NCI-H510A (cell line): ENCODE measurements around the gene DOCK7.
A peak's percentile ranks its signal among the peaks of the same experiment; 100 is the strongest.

ENCODE experiments used
- DNase-seq: peaks from one replicate; lab custom pipeline; 2025; lab: John Stamatoyannopoulos, UW

DOCK7 gene

DNA sequence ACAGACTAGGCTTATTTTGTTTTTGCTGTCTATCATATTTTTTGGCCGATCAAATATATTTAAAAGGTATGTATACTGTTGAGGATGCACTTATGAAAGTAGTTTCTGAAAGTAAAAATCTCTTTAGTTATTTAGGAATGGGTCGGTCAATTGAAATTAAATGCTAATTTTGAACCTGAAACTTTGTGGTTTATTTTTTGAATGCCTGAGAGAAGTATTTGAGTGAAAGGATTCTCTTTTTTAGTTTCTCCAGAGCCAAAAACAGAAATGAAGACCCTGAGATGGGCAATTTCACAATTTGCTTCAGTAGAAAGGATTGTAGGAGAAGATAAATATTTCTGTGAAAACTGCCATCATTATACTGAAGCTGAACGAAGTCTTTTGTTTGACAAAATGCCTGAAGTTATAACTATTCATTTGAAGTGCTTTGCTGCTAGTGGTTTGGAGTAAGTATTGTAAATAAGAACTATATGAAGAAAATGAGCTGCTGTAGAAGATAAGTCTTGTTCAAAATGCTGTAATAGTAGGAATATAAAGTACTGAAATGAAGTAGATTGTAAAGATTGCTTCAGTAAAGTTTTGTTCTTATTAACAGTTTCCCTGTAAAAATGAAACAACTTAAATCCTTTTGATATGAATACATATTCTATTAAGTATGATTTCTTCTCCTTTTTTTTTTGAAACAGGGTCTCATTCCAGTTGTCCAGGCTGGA is 239.8 kb downstream of the DOCK7 start:
- DNase-seq, result no peak

DNA sequence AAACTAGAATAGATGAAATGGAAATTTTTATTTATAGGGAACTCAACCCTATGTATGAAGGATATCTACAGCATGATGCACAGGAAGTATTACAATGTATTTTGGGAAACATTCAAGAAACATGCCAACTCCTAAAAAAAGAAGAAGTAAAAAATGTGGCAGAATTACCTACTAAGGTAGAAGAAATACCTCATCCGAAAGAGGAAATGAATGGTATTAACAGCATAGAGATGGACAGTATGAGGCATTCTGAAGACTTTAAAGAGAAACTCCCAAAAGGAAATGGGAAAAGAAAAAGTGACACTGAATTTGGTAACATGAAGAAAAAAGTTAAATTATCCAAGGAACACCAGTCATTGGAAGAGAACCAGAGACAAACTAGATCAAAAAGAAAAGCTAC is 243.5 kb downstream of the DOCK7 start:
- DNase-seq, result no peak

DNA sequence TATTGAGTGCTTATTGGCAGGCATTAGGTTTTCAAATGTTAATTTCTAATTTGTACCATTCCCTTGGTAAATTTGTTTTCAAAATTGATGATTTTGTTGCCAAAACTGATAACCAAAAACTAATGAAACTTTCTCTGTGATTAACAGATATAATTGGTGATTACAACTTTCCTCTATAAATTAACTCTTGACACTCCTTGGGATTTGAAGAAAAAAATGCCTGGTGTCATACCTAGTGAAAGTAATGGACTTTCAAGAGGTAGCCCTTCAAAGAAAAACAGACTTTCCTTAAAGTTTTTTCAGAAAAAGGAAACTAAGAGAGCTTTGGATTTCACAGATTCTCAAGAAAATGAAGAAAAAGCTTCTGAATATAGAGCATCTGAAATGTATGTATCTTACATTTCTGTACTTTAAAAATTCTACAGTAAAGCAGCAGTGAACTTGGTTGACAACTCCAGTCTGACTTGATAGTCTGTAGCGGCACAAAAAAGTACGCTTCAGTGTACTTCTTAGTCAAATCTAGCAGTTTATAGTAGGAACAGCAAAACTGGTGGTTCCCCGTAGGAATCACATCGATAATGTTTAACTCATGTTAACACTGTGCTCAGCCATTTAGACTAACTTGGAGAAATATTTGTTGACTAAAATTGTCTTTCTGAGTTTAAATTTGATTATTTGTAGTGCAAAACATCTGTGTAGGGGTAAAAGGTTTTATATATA is 248.4 kb downstream of the DOCK7 start:
- DNase-seq, result no peak

DNA sequence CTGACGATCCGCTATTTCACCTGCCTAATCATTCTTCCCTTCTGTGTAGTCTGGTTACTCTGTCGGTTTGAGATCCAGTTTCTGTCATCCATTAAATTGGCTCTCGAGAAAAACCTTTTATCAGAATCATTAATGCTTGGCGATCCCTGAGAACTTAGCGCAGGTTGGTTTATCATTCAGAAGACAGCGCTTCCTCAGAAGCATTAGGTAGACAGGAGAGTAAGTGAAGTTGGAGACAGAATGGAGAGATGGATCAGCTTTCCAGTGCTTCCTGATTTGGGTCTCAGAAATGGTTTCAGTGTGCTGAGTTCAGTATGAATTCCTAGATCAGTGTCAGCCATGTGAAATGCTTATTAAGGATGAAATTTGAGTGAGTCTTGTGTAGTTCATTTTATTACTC is 250.0 kb downstream of the DOCK7 start:
- no peak for DNase-seq

DNA sequence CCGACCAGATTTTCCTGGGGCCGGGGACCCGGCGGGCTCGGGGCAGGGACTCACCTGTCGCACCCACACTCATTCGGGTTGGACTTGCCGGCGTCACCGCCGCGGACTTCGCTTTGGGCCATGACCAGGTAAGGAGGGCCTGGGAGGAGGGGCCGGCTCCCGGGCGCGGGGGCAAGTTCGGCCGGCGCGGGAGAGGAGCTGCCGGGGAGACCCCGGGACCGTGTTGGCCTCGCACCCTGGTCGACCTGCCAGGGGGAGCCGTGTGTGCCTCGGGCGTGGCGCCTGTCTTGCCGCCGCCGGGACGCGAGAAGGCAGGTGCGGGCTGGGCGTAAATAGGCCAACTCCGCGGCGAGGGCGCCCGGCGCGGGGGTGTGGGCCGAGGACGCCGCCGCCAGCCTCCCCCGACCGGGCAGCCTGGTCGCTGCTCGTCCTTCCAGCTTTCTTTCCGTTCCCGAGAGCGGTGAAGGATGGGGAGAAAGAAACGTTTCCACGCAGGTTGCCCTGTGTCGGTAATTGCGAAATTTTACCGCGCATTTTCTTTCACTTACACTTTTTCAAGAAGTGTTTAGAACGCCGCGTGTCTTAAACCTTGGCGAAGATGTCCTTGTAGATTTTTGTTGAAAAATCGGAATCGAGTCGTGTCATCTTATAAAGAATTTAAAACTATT is 250.8 kb downstream of the DOCK7 start:
- DNase-seq, result no peak

DNA sequence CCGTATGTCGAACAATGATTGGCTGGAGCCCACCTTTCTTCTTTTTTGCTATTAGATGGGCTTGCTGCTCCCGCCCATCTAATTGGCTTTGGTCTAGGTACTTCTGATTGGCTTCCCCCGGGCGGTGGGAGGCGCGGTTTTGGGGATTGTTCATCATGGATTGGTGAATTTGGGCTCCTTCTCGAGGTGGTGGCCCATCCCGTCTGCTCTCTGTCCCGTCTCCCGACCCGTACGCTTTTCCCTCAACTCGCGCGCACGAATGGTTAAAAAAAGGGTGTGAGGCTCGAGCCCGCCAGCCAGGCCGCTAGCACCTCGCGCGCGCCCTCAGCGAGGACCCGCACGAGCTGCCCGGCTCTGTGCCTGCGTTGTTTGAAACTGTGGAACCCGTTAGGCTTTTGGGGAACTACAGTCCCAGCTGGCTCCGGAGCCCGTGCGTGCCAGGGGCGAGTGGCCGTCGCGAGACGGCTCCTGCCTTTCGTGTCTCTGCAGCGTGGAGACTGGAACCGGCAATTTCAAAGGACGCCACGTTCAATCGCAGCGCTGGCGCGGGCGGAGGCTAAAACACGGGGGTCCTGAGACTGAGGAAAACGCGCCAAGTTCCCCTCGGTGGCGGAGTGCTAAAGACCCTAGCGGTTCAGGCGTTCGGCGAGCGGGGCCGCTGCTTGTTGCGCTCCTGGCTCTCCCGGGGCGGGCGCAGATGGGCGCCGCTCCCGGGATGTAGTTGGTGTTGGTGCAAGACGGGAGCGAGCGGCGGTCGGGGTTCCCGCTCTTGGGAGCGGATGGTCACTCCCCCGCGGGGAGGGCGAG is 251.5 kb downstream of the DOCK7 start, which contains the start of gene USP1:
TSS of gene USP1 (plus strand) at position 584 of the 807 bp plus-strand sequence. CDS start 2,819 bp downstream, outside the sequence.
- DNase-seq, result peak; percentile 99

DNA sequence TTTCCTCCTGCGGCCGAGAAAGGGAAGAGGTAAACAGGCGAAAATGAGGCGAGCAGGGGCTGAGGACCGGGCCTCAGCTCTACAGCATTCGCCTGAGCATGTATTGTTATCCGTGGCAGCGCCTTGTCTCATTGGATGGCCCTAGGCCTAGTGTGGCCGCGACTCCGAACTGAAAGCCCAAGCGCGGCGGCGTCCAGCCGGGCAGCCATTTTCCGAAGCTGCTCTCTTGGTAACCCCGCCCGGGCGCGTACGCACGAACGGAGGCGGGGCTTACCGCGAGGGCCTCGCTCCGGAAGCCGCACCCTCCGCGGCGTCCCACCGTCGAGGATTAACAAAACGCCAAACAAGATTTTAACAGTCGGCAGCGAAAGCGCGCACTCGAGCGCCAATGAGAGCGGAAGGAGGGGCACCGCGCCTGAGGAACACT is 252.1 kb downstream of the DOCK7 start:
- no peak for DNase-seq

DNA sequence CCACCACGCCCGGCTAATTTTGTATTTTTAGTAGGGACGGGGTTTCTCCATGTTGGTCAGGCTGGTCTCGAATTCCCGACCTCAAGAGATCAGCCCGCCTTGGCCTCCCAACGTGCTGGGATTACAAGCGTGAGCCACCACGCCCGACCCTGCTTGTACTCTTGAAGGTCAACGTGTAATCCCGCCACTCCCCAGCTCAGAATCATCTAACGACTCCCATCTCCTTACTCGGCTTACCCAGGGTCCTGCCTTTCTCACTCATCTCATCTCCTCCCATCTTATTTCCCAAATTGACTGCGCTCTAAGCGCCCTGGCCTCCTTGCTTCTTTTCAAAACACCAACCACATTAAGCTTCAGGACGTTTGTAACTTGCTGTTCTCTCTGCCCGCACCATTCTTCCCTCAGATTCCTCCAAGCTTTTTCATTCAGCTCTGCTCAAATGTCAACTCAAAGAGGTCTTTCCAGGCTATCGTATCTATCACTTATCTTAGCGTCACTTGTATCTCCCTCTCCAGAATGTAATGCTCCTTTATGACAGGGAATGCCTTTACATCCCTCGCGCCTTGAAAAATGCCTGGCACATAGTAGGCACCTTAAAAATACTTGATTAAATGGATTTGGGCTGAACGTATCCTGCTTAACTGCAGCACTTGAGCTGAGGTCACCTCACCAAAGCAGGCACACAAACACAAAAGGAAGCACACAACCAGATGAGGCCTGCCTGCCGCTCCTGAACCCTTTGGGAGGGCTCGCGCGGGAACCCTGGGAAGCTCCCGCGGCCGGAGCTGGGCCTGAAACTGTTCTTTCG is 252.8 kb downstream of the DOCK7 start:
- peak; percentile 63 for DNase-seq

DNA sequence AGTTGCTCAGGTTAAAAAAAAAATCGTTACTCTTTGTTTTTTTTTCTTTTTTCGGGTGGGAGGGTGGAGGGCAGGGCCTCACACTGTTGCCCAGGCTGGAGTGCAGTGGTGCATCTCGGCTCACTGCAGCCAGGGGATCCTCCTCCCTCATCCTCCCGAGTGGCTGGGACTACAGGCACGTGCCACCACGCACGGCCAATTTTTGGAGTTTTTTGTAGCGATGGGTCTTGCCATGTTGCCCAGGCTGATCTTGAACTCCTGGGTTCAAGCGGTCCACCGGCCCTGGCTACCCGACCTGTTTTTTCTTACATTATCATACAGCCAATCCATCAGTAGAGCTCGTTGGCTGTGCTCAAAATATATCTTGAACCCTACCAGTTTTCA is 253.6 kb downstream of the DOCK7 start:
- no peak for DNase-seq

DNA sequence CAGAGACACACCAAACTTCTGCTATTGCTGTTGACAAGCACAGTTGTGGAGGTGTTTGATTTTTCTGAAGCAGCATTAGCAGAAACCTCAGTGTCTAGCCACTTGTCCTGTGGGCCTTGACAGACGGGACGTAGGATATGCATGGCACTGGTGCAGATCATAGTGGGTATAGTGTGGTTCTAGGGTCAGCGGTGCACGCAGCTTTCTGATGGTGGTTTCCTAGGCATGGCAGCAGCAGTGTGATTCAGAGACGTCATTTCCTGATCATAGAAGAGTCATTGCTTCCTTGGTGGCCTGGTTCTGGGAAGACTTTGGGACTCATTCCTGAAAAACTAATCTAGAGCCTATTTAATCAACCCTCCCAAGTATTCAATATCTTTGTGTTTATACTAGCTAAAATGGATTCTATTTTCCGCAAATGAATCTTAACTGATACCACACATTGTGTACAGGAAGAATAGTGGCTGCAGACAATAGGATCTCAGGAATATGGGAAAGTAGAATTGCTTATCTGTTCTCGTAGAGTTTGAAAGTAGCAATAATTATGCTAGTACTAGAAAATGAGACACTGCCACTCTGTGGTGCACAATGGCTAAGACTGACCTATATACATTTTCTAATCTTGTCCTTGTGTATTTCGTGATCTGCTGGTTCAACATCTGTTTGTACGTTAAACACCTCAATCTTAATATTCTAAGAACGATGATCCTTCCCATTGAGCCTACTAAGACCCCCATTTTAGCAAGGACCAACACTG is 254.1 kb downstream of the DOCK7 start:
- no peak for DNase-seq

DNA sequence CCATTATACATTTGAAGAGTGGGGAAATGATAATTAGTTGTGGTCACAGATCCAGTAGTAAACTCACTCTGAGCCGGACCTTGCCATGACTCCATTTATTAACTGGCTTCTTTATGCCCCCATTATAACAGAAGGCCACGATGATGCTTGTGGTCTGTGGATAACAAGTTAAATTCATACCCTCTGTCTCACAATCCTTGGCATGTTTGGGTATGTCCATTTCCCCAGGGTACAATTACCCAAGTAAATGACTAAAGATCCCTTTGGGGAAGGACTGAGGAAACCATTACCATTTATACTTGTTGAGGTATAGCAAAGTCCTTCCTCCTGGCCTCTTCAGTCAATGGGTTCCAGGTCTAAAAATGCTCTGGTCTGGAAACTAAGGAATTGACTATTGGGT is 258.6 kb downstream of the DOCK7 start:
- DNase-seq, result no peak

DNA sequence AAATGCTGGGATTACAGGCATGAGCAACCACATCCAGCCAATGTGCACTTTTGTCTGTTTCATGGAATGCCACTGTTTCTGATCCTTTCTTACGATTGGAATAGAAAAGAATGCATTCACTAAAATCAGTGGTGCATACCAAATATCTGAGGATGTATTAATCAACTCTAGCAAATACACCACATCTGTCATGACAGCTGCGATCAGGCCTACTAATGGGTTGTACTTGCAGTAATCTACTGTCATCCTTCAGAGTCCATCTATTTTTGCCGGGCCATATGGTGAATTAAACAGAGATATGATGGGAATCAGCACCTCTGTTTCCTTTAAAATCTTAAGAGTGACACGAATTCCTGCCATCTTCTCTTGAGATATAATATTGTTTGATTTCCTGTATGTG is 259.8 kb downstream of the DOCK7 start:
- DNase-seq, result no peak

DNA sequence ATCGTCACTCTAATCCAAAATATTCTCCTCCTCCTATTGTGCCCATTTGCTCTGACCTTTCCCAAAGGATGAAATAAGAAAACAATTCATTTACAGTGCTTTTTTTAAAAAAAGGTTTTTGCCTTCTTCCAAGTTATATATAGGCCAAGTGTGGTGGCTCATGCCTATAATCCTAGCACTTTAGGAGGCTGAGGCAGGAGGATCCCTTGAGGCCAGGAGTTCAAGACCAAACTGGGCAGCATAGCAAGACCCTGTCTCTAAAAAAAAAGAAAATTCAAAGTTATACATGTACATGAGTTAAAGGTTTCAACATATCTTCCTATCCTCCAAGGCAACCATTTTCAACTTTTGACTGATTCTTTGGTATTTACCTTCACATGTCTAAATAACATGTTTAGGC is 261.4 kb downstream of the DOCK7 start:
- DNase-seq, result no peak

DNA sequence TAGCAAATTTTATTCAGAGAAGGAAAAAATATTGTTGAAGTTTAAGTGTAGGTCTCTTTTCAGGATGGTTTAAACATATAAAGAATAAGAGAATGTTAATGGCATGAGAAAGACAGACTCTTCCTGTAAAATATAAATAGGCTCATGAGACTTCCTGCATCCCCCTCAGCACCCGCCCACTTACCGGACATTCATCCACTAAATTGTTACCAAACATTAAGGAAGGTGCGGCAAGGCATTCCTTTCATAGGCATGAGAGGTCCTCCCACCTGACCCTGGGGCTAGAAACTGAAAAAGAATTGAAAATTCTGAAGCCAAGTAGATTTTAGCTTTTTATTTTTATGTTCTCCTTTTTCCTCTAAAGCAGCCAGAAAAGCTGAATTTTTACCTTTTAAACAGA is 261.9 kb downstream of the DOCK7 start:
- no peak for DNase-seq

DNA sequence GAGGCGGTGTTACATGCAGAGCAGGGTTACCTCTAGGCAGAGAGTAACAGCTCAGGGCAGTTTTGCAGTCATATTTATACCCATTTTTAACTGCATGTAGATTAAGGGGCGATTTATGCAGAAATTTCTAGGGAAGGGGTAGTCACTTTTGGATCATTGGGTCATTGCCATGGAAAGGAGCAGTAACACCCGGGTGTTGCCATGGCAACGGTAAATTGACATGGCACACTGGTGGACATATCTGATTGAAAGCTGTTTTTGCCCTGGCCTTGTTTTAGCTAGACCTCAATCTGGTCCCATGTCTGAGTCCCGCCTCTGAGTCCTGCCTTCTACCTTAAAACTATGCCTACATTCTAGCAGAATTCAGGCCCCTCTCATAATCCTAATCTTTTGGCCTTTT is 263.1 kb downstream of the DOCK7 start:
- DNase-seq, result no peak

DNA sequence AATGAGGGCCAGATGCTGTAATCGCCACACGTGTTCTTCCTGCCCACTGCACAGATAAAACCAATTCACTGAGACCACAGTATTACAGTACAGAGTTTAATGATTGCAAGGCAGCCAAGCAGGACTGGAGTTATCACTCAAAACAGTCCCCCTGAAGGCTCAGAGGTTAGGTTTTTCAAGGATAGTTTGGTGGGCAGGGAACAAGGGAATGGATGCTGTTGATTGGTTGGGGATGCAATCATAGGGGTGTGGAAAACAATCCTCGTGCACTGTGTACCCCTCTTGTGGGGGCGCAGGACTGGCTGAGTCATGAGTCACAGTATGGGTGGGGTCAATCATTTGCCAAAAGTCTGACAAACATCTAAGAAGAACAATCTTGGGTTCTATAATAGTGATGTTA is 263.8 kb downstream of the DOCK7 start:
- DNase-seq, result no peak

DNA sequence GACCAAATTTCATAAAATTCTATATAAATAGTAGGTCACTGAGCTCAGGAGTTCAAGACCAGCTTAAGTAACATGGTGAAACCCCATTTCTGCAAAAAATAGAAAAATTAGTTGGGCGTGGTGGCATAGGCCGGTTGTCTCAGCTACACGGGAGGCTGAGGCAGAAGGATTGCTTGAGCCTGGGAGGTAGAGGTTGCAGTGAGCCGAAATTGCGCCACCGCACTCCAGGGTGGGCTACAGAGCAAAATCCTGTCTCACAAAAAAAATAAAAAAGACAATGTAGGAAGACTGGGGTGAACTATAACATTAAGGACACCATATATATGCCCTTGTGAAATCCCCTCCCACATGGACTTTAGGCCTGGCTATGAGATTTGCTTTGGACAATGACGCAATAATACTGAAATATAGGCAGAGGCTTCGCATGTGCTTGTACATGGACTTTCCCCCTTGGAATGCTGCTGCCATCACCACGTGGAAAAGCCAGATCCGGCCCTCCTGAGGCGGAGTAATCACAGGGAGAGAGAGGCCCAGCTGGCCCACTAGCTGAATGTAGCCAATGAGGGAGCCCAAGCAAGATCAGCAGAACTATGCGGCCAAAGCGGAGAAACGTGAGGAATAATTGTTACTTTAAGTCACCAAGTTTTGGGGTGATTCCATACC is 264.5 kb downstream of the DOCK7 start:
- DNase-seq, result no peak

DNA sequence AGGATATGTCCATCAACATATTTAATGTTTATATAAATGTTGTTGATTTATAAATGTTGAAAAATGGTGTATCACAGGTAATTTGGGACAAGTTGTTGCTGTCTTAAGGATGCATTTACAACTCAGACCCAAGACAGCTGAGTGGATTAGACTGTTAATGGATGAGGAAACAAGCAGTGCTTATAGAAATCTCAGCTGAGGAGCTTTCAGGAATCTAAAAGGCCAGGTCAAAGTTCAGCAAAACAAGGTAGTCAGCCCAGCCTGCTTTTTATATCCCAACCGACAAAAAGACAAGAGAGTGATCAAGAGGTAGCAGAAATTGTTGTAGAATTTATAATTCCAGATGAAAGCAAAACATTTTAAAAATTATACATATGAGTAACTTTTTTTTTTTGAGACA is 268.0 kb downstream of the DOCK7 start:
- DNase-seq, result no peak

DNA sequence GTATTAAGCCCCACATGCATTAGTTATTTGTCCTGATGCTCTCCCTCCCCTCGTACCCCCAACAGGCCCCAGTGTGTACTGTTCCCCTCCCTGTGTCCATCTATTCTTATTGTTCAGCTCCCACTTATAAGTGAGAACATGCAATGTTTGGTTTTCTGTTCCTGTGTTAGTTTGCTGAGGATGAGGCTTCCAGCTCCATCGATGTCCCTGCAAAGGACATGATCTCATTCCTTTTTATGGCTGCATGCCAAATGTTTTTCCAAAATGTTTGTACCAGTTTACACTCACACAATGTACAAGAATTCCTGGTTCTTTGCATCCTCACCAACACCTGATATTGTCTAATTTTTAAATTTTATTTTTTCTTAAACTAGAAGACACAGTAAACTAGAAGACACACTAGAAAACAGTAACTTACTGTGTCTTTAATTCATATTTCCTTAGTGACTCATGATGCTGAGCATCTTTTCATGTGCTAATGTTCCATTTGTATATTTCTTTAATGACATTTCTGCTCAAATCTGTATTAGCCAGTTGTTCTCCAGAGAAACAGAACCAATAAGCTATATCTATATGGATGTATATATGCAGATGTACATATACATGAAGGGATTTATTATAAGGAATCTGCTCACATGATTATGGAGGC is 270.7 kb downstream of the DOCK7 start:
- DNase-seq, result no peak

DNA sequence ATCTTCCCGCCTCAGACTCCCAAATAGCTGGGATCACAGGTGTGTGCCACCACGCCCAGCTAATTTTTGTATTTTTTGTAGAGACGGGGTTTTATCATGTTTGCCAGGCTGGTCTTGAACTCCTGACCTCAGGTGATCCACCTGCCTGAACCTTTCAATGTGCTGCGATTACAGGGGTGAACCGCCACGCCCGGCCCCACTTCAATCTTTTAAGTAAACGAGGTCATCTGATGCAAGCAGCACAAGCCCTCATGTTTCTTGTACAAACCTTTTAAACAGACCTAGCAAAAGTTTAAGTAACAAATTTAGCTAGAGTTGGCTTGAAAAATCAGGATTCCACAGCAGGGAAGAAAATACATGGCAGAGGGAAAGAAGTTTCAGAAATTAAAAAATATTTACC is 272.5 kb downstream of the DOCK7 start:
- no peak for DNase-seq
